Stimulated activated CD4-positive, alpha-beta T cell treated with anti-CD3 and anti-CD28 coated beads, Interleukin-12 subunit alpha, Interleukin-12 subunit beta, amount 100 ng/mL, for 48 hours (primary cell): ENCODE results near the gene C20orf173.

Experiments
- DNase-seq, 3 donors: peaks; one replicate each; pipeline ENCODE4 v3.0.0-alpha.2; 2020; ENCODE audit warnings: low read depth in 2 of 3, low spot score in 1 of 3

C20orf173 gene

DNA sequence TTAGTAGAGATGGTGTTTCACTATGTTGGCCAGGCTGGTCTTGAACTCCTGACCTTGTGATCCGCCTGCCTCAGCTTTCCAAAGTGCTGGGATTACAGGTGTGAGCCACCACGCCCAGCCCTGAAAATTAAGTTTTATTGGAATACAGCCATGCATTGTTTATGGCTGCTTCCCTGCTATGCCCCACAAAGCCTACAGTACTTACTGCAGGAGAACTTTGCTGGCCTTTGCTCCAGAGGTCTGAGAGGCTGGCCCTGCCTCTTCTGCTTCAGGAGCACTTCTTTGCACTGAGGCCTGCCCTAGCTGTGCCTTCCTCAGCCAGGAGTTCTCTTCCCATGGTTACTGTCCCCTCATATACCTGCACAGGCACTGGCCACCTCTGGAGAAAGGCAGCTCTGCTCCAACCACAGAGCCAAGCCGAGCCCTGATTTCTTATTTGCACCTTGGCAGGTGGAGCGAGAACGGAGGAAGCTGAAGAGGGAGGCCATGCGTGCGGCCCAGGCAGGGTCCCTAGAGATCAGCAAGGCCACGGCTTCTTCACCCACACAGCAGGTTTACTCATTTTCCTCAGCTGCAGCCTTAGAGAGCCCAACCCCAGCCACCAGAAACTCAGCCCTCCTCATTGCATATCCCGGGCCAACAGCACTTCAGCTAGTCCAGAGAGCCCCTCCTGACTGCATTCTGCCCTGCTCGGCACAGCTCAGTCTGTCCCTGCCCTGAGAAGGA, 20.8 kb downstream of the C20orf173 start:
- no peak for DNase-seq

DNA sequence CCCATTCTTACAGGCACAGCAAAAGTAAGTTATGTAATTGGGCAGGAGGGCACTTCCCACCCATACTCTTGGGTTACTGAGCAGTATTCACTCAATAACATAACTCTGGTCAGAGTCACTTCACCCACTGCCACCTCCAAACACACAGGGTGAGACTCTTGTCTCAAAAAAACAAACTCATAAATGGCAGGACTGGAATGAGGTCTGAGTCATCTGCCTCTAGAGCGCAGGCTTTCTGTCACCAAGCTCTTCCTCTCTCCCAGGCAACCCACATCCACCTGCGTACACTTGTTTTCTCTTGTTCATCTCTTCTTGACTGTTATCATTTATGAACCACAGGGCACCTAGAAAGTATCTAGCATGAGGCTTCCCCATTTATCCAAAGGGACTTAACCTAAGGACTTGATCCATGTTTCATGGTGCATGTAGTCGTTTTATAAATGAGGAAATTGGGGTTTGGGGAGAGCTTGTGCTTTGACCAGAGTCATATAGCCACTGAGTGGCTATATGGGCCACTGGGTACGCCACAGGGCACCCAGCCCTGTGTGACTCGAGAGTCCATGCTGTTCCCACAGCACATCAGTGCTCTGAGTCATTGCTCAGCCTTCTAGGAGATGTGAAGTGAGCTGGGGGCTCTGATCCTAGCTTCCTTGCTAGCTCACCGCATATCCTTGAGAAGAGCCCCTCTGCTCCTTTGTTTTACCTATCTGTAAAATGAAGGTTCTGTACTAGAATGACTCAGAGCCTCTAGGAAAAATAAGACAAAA, 22.4 kb downstream of the C20orf173 start:
- no peak for DNase-seq

DNA sequence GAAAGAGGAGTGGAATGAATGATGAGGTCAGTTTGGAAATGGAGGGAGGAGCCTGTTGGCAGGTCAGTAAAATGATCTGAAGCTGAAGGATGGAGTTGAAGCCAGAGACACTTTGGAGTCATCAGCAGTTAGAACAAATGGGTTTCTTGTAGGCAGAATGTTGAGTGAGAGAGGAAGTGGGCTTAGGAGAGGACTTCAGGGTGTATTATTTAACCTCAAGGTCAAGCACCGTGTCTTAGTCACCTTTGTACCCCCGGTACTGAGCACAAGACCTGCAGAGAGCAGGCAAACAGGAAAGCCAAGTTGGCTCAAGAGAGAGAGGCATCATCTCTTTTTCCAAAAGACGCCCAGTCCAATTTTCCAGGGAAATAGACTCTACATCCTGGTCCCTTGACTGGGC, 23.3 kb downstream of the C20orf173 start:
- no peak for DNase-seq

DNA sequence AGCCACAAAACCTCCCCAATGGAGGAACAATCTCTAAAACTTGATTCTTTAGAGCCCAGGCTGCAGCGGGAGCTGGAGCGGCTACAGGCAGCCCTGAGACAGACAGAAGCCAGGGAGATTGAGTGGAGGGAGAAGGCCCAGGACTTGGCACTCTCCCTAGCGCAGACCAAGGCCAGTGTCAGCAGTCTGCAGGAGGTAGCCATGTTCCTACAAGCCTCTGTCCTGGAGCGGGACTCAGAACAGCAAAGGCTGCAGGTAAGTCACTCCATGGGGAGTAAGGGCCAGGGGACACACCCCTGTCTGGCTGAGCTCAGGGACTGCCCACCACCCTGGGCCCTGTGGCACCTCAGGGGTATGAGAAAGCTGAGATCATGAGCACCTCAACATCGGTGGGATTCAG, 24.7 kb downstream of the C20orf173 start:
- DNase-seq = no peak

DNA sequence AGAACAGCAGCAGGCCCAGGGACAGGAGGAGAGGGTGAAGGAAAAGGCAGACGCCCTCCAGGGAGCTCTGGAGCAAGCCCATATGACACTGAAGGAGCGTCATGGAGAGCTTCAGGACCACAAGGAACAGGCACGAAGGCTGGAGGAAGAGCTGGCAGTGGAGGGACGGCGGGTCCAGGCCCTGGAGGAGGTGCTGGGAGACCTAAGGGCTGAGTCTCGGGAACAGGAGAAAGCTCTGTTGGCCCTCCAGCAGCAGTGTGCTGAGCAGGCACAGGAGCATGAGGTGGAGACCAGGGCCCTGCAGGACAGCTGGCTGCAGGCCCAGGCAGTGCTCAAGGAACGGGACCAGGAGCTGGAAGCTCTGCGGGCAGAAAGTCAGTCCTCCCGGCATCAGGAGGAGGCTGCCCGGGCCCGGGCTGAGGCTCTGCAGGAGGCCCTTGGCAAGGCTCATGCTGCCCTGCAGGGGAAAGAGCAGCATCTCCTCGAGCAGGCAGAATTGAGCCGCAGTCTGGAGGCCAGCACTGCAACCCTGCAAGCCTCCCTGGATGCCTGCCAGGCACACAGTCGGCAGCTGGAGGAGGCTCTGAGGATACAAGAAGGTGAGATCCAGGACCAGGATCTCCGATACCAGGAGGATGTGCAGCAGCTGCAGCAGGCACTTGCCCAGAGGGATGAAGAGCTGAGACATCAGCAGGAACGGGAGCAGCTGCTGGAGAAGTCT, 25.5 kb downstream of the C20orf173 start:
- DNase-seq = no peak

DNA sequence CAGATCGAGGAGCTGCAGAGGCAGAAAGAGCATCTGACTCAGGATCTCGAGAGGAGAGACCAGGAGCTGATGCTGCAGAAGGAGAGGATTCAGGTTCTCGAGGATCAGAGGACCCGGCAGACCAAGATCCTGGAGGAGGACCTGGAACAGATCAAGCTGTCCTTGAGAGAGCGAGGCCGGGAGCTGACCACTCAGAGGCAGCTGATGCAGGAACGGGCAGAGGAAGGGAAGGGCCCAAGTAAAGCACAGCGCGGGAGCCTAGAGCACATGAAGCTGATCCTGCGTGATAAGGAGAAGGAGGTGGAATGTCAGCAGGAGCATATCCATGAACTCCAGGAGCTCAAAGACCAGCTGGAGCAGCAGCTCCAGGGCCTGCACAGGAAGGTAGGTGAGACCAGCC, 26.2 kb downstream of the C20orf173 start:
- DNase-seq = no peak

DNA sequence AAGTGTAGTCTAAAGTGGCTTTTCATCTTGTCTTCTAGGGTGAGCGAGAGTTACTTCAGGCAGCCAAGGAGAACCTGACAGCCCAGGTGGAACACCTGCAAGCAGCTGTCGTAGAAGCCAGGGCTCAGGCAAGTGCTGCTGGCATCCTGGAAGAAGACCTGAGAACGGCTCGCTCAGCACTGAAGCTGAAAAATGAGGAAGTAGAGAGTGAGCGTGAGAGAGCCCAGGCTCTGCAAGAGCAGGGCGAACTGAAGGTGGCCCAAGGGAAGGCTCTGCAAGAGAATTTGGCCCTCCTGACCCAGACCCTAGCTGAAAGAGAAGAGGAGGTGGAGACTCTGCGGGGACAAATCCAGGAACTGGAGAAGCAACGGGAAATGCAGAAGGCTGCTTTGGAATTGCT, 27.1 kb downstream of the C20orf173 start:
- DNase-seq = no peak

DNA sequence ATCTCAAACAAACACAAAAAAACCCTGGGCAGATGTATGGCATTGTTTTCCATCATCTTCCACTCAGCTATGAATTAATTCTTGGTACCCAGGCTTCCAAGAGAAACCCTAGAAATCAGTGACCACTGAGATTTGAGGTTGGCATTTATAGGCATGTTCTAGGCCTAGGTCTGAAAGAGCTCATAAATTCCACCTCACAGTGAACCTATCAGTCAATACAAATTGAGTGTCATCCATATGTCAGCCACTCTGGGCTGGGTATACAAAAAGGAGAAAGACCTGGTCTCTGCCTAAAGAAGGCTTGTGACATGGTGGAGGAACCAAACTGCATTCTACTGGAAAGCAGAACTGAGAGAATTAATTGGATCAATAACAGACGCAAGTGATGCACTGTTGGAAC, 30.2 kb downstream of the C20orf173 start:
- no peak for DNase-seq

DNA sequence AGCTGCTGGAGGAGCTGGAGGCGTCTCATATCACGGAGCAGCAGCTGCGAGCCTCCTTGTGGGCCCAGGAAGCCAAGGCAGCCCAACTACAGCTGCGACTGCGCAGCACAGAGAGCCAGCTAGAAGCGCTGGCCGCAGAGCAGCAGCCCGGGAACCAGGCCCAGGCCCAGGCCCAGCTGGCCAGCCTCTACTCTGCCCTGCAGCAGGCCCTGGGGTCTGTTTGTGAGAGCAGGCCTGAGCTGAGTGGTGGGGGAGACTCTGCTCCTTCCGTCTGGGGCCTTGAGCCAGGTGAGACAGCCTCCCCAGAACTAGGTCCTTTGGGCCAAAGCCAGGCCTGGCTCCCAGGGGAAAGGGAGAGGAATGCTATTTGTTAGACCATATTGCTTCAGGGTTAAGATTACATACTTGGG, 31.7 kb downstream of the C20orf173 start:
- DNase-seq = no peak

DNA sequence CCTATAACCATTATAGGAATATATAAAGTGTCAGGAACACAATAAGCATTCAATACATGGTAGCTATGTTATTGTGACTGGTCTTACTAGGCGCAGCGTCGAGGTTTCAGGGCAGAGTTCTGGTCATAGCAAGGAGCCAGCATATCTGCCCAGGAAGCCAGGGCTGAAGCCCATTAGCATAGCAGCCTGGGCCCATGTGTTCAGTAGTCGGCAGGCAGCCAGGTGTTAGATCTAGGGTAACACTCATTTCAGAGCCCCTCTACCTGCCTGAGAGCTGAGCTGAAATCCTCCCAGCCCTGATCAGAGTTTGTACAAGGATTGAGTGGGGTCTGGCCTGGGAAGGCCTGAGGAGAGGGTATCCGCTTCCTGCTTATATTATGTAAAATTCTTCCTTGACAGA, 32.1 kb downstream of the C20orf173 start:
- no peak for DNase-seq

DNA sequence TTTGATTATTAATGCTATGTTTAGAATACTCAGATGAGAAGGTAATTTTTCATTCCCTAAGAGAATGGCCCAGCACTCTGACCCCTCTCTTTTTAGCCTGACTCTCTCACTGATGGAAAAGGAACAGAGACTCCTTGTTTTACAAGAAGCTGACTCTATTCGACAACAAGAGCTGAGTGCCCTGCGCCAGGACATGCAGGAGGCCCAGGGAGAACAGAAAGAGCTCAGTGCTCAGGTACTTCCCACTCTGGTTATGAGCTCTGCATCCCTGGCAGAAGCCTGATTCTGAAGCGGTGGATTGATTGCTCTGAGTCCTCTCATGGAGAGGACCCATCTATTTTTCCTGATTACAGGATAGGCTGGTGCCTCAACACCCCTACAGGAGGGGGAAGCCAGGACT, 33.0 kb downstream of the C20orf173 start:
- no peak for DNase-seq

DNA sequence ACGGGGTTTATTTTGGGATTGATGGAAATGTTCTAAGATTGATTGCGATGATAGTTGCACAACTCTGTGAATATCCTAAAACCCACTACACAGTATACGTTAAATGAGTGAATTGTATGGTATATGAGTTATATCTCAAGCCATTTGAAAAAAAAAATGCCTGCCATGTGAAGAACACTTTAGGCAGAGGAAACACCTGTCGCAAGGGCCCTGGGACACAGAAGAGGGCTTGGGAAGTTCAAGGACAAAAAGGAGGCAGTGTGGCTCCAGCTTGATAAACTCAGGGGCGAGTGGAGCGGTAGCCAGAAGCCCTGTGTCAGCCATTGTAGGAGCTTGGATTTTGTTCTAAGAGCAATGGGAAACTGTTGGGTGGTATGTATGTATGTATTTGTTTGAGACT, 37.1 kb downstream of the C20orf173 start:
- DNase-seq = no peak

DNA sequence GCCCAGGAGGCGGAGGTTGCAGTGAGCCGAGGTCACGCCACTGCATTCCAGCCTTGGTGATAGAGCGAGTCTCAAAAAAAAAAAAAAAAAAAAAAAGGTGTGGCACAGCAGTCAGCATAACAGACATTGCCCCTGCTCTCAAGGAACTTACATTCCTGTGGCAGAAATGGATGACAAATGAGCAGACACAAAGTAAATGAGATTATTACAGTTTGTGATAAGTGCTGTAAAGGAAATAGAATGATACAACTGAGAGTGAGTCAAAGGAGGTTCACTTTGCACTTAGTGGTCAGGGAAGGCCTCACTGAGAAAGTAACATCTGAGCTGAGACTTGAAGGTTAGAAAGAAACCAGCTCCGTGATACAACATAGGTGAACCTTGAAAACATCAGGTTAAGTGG, 37.6 kb downstream of the C20orf173 start:
- no peak for DNase-seq

DNA sequence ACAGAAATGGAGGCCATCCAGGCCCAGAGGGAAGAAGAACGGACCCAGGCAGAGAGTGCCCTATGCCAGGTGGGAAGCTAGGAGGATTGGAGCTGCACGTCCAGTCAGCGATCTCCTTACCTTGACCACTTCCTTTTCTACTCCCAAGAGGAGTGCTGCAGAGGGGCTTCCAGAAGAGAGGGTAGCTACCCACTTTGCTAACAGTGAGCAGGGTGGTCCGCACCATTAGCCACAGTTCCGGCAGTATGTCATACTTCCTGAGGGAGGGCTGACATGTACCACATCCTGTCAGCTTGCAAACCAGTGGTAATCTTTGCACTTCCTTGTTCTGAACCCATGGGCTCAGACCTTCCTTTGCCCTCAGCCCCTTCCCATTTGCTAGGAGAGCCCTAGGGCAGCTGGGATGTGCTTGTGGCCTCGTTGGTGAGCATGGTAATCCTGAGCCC, 38.7 kb downstream of the C20orf173 start:
- DNase-seq = peak; percentile 29 to 38 (median 30)

DNA sequence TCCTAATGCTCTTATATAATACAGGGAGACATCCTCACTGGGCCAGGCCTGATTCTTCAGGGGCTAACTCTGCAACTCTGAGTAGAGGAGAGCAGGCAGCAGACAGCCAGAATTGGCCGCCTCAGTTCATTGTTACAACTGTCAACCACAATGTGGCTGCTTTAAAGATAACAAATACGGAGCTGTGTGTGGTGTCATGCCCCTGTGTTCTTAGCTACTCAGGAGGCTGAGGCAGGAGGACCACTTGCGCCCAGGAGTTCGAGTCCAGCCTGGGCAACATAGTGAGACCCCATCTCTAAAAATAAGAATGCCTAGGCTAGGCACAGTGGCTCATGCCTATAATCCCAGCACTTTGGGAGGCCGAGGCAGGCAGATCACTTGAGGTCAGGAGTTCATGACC, 39.7 kb downstream of the C20orf173 start:
- DNase-seq = no peak

DNA sequence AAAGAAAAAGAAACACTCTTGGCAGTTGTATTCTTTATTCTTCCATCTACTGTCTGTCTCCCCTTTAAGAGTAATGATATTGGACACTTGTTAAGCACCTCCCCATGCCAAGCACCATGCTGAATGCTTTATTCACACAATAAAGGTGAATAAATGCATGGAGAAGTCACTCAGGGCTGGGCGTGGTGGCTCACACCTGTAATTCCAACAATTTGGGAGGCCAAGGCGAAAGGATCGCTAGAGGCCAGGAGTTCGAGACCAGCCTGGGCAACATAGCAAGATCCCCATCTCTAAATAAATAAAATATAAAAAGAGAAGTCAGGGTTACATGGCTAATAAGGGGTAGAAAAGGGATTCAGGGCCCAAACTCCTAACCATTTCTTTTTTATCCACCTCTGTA, 42.0 kb downstream of the C20orf173 start:
- DNase-seq = no peak

DNA sequence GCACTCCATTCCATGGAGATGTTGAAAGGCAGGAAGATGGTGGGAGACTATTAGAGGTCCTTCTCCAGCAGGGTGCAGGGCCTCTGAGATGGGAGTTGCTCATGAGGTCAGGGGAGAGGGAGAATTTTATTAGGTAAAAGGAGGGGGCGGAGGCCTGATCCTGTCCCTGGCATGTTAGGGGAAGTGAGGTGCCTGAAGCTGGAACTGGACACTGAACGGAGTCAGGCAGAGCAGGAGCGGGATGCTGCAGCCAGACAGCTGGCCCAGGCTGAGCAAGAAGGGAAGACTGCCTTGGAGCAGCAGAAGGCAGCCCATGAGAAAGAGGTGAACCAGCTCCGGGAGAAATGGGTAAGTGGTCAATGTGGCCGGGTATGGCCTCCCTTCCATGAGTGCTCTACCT, 49.7 kb downstream of the C20orf173 start:
- no peak for DNase-seq

DNA sequence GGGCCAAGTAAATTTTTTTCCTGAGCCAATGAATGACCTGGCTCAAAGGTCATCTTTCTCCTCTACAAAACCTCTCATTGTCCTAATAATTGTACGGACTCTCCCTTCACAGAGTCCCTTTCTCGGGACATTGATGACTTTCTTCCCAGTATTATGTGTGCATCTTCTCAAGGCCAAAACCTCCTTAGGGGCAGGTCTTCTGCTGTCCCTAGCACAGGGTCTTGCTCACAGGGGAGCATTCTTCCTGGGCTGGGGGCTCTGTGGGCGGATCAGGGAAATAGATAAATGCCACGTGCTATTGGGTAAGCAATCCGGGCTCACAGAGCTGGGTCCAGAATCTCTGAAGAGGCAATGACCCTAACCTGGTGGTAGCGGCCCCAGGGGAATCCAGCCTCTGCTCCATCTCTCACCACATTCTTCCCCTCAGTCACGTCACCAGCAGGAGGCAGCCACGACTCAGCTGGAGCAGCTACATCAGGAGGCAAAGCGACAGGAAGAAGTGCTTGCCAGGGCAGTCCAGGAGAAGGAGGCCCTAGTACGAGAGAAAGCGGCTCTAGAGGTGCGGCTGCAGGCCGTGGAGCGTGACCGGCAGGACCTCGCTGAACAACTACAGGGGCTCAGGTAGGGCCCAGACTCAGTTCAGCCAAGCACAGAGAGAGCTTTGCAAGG, 50.5 kb downstream of the C20orf173 start:
- no peak for DNase-seq
